GM20431 (cell line): ENCODE results near the gene COL8A1.
"Not testable (repeated sequence)": the region's sequence is repeated elsewhere in the genome, so short reads cannot be mapped to it uniquely, and the experiment has no call there.

Source experiments
- in situ Hi-C: fragments of 300-500 bp; cut with MseI, MboI; formaldehyde crosslinking; loops from one replicate; pipeline ENCODE4 v1.15.0; 2020; ENCODE audit warnings: low sequenced_read_pairs; ENCODE audit not compliant: unreplicated experiment

The COL8A1 gene

DNA sequence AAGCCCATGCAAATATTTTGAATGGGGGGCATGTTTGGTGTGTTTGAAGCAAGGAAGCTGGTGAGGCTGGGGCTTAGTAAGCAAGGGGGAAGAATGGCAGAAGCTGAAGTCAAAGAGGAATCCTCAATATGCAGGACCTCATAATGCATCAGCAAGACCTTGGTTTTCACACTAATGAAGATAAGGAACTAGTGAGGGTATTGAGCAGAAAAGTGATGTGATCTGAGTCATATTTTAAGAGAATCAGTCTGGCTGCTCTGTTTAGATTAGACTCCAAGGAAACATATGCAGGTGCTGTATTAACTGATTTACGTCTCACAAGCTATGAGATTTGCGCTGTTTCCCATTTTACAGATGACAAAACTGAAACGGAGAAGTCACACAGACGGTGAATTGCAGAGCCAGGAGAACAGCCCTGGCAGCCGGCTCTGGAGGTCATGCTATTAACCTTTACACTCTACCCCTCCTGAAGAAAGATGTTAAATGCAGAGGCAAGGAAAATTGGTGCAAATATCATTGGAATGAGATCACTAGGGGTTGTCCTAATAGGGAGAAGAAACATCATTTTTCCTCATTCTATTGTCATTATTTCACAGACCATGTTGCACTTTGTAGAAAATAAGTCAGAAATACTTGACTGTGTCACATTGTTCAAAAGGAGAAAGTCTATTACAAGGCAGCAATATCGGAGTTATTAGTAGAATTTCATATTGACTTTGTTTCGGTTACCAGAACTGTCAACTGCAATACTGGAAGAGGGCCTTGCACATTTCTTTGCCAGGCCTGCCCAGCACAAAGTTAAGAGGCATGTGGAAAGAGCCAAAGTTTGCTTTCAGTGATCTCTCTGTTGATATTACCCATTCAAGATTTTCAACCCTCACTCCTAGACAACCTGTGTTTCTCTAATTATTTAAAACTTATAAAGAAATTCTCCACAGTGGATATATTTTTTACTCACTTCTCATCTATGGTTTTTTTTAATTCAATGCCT lies 64.9 kb downstream of the COL8A1 start:
- in situ Hi-C loops: no loop called here

DNA sequence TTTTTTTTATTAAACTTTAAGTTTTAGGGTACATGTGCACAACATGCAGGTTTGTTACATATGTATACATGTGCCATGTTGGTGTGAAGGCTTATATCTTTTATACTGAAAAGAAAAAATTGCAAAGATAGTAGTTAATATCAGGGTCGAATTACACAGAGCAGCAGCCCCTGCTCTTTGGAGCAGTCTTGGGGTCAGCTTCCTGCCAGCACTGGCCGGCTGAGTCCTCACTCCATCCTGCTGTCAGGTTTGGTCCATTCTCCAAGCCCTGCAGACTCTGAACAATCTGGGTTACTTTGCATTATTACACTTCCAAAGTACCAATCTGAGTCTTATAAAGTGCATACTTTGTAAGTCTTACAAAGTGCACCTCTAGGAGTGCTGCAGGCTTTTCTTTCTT lies 66.0 kb downstream of the COL8A1 start:
- in situ Hi-C loops: no loop called here

DNA sequence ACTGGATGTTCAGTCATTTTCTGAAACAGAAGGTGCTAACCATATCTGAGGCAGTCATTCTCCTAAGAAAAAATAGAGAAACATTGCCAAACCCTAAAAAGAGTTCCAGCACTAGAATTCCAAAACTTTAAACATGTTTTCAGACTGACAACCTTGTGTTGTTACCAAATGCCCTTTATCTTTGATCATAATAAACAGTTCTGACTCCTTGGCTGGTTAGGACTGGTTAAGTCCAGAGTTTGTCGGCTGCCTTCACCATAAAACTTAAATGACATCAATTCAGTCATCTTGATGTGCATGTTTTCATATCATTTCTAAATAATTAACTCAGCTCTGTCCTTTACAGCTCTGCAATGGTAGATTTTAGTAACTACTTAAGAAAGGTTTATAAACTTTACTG lies 68.0 kb downstream of the COL8A1 start:
- in situ Hi-C loops: no loop called here

DNA sequence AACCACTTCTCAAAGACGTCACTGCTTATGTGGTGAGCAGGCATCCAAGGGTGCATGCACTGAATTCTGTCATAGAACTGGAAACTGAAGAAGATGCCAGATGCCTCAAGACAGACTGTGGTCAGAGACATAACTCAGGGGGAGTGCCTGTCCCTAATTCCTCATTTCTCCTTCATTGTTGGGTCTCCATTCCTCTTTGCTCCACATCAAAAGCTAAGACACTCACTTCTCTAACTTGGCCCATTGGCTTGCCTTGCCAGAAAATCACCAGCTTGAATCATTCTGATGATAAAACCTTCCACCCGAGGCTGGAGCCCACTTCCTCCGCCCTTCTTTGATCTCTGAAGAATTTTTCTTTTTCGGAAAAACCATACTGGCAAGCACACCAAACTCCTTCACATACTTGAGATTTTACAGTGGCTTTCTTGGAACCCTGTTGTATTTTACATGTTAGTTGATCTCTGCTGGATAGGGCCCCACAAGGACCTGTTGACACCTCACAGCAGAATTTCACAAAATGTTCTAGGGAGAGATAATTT lies 69.9 kb downstream of the COL8A1 start:
- in situ Hi-C loops: no loop called here

DNA sequence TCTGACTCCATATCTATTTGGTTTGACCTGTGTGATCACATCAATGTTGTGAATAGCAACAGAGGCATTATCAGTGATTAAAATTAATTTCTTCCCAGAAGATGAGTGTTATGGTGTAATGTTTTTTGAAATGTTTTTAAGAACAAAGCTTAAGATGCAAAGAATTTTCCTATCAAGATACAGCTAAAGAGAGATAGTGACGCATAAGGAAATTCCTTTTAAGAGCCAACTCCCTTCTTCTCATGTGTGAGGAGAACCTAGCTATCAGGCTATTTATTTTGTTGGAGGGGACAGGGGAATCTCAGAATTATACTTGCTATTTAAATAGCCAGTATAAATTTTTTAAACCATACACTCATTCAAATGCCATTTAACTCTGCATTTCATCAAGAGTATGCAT lies 71.3 kb downstream of the COL8A1 start:
- in situ Hi-C loops: no loop called here

DNA sequence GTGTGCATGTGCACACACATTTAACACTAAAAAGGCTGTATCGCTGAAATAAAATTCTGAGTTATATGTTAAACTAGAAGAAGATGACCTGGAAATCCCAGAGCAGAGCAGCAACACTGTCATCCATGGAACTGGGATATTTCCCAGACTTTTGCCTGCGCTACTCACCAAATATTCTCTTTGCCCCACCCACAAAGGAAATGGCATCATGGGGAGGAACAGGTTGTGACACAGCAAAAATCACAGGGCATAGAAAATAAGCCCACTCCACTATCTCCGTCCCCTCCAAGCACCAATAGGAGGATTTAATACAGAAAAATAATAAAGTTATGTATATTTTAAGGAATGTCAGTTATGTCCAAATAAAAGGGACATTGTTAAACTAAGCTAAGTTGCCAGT lies 71.7 kb downstream of the COL8A1 start:
- in situ Hi-C loops: no loop called here

DNA sequence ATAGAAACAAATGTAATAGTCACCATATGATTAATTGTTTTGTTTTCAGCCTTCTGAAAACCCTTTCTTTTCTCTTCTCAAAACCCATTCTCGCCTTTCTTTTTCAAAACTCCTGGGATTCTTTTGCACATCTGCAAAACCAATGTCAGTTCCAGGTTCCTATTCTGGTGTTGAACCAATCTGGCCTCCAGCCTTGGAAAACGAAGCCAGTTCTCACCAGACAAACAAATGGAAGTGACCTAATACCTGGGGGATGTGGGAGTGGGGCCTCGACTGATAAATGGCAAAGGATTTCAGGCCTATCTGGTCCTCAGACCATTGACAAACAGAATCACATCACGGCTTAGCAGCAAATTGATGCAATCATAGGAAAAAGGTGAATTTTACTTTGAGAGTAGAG lies 73.0 kb downstream of the COL8A1 start:
- in situ Hi-C loops: no loop called here

DNA sequence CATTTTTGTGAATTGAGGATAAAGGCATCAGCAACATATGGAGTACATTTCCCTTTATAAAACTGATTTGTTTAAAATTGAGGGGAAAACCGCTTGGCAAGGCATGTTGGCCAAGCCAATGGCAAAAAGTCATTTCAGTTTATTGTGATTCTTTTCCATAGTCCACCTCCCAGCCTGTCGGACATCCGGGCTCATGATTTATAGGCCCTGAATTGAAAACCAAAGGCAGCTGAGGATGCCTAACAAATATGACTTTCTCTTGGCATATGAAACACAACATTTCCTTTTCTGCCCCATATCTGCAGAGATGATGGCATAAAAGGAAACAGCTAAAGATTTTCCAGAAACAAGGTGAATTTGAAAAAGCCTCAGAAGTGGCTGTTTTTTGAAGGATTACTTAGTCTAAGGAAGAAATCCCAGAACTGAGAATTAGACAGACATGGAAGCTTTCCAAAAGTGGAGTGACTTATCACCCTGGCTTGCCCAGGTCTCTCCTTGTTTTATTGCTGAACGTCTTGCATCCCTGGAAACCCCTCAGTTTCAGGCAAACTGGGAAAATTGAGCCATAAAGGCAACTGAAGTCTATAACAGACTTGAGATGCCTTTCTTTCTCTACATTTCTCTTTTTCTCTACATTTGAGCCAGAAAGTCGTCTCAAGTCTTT lies 74.0 kb downstream of the COL8A1 start:
- in situ Hi-C loops: no loop called here

DNA sequence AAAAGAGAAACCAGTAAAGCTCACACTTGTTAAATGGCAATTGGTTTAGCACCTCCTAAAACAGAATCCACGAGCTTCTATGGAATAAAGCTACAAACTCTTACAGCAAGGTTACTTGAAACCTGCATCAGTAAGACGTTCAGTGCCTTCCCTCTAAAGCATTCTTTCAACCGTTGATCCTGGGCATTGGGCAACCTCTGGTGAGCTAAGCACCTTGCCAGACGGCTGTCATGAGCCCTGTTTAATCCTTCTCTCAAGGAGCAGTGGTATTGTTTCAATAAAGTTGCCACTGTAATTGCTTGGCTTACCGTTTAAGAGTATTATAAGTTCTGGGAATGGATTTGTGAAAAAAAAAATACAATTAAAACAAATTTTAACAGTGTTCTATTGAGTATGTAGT lies 75.0 kb downstream of the COL8A1 start:
- in situ Hi-C loops: no loop called here

DNA sequence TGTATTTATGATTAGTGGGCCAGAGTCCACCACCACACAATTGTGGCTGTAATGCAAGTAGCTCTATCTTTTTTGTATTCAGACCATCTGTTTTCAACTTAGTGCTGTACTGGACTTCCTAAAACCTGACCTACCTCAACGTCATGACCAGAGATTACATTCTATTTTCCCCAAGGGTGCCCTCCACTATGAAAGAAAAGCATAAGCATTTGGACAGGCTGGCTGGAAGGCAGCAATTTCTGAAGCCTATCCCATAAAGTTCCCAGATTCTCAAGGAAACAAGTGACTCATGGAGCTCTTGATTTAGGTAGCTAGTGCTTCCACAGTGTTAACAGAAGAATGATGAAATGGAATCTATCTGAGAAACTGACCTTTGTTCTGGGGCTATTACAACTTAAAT lies 75.8 kb downstream of the COL8A1 start:
- in situ Hi-C loops: no loop called here

DNA sequence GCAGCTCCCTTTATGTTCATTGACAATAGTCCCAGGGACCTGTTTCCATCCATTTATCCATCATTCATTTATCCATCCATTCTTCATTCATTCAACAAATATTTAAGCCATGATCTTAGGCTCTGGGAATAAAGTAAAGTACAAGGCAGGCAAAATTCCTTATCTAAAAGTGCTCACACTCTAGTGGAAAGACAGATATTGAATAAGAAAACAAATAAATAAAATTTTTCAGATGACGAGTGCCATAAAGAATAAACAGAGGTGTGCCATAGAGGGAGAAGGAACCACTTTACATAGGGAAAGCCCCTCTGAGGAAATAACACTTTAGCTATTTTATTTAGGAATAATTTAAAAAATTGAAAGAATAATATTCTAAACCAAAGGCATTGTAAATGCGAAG lies 76.2 kb downstream of the COL8A1 start:
- in situ Hi-C loops: no loop called here

DNA sequence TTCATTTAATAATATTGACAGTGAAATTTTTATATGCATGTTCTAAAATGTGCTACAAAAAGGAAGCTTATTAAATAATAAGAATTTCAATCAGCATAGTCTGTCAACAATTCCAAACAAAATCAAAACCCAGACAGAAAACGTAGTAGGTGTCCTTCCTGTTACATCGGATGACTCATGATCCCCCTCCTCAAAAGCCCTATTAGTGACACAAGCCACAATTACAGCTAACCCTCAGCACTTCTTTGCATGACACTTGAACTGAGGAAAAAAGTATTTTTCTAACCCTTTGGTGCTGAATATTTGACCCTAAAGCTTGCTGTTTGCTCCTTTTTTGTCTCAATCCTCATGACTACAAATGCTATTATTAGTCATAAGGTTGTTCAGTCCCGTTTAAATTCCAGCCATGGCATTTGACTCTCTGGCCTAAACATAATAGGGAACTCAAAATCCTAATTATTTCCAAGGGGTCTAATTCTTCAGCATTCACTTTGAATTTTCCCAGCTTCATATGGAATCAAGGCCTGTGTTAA lies 78.1 kb downstream of the COL8A1 start:
- in situ Hi-C loops: no loop called here

DNA sequence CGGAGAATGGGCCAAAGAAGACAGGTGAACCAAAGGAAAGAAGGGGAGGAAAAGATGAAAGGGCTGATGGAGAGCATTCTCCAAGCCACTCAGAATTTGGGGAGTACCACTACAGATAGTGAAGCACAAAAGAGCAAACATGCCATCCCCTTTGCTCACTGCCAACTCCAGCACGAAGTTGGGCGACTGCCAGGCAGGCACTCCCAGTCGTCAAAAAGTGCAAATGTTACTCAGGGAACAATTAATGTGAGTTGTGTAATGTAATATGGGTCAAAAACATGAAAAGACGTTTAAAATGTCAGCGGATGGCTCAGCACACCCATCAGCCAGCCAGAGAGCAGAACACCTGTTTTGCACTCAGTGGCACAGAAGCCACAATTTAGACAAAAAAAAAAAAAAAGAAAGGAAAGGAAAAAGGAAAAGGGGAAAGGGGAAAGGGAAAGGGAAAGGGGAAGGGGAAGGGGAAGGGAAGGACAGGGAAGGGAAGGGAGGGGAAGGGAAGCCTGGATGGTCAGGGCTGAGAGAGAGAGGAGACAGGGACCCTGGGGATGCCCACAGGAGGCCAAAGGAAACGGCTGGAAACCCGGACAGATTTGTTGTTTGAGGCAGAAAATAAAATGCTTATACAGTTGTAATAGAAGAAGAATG lies 82.7 kb downstream of the COL8A1 start:
- in situ Hi-C loops: no loop called here

DNA sequence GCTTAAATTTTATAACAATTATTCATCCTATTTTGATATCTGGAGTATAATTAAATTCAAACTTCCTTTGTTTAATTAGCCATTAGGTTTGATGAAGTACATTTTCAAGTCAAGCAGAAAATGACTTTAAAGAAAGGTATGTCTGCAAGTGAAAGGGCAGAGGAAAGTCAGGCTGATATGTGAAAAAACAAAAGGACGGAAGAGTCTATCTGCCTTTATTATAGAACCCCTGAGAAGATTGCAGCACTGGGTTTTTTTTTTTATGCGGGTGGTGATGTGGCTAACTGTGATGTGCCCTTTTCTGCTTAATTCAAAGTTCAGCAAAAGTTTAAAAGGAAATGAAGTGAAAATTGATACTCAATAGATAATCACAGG lies 83.2 kb downstream of the COL8A1 start:
- in situ Hi-C loops: no loop called here

DNA sequence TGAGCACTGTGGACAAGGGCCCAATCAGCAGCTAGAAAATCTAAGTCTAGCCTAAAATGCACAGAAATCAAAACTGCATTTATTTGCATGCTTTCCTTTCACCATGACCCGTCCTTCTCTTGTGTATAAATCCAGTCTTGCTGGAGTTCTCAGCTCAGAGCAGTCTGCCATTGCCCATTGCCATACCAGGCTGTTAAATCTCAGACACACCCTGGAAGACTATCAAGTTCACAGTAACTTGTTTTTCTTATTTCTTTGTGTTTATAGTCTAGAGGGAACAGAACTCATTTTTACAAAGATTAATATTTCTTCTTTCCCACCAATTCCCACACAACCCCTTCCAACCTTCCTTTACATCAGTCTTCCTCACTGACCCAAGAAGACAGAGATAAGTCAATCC lies 85.9 kb downstream of the COL8A1 start:
- in situ Hi-C loops: no loop called here

DNA sequence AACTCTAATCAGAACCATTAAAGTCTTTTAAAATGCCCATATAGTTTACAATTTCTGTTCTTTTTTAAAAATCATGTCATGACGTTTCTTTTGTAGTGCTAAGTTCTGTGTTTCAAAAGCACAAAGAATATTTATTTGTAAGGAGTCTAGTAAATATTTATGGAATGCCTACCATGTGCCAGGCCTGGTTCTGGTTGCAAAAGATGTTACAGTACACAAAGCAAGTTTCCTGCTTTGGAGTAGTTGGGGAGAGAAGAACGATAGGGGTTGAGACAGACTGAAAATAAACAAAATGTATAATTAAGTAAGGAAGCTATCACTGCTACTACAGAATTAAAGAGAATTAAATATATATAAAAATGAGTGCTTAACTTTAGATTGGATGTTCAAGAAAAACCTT lies 92.5 kb downstream of the COL8A1 start:
- in situ Hi-C loops: no loop called here

DNA sequence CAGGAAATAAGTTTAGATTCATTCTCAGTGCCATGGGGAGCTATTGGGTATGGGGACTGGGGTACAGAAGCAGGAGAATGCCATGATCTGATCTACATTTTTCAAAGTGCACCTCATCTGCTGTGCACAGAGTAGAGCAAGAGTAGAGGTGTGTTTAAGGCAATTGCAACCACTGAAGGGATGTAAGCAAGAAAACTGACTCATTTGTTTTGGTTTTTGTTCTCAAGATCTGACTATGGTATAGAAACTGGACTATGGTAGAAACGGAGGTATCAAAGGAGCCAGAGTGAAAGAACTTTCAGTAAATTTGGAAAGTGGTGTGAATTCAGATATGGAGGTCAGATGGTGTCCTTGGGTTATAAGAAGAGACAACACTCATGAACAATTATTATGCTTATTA lies 93.1 kb downstream of the COL8A1 start:
- in situ Hi-C loops: no loop called here

DNA sequence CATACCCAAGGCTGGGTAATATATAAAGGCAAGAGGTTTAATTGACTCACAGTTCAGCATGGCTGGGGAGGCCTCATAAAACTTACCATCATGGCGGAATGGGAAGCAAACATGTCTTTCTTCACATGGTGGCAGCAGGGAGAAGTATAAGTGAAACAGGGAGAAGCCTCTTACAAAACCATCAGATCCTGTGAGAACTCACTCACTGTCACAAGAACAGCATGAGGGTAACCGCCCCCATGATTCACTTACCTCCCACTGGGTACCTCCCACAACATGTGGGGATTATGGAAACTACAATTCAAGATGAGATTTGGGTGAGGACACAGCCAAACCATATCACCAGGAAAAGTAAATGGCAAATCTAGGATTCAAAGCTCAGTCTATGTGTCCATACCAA lies 102.0 kb downstream of the COL8A1 start:
- in situ Hi-C loops: not testable (repeated sequence)

DNA sequence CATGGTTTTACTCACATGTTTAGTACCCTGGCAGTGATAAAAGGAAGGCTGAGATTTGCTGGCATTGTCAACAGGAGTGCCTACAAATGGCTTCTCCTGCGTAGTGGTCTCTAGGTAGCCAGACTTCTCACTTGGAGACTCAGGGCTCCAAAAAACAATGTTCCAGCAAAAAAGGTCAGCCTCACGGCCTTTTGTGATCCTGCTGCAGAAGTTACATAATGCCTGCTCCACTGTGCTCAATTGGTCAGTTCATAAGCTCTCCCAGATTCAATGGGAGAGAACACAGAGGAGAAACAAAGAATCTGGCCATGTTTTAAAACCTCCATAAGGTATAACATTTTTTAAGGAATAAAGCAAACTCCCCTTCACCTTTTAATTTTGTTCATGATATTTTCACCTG lies 103.2 kb downstream of the COL8A1 start:
- in situ Hi-C loops: no loop called here

DNA sequence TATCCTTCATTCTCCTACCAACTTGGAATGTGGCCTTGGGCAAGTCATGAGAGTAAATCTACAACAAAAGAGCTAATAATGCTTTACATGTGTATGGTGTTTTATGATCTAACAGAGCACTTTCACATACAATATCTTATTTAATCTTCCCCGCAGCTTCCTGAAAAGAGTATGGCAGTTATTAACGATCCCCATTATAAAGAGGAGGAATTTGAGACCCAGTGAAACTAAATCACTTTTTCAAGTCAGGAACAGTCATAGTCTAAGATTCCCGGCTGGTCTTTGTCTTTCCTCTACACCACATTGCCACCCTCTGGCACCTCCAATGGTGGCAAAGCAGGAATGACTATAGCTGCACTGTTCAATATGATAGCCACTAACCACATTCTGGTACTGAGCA lies 109.5 kb downstream of the COL8A1 start:
- in situ Hi-C loops: no loop called here

DNA sequence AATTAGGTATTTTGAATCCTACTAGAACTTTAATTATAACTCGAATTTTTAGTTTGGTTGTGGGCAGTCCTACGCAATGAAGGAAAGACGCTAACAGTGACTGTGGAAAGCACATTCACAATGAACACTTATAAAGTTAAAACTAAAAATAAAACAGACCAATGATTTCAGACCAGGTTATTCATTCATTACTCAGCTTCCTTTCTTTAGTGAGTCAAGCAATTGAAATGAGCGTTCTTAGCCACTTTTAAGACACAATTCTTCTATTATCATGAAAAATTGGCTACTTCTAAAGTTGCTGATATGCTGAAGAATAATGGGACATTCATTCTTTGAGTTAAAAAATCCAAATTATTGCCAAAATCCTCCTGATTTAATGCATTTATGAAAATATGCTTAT lies 113.3 kb downstream of the COL8A1 start:
- in situ Hi-C loops: no loop called here
